Adrenal gland (tissue), 5 donors: ENCODE results near the gene SSH2.

ENCODE experiments used
- POLR2A ChIP-seq, 2 donors: fragments of 450-650 bp; IDR thresholded peaks; one replicate each; pipeline ENCODE4 v1.6.1; 2017; ENCODE audit warnings: antibody characterized with exemption in 2 of 2, mild to moderate bottlenecking in 2 of 2, moderate library complexity in 1 of 2
- TF ChIP-seq, protein P1 (sequence below), 6 experiments: fragments of 450-650 bp in 4 of 6; fragments of 200-600 bp in 2 of 6; sonication (generic) in 1 of 6; IDR thresholded peaks; 1 replicate in 5 of 6; 2 replicates in 1 of 6; pipeline versions ENCODE4 v1.5.1 to v1.8.0; 2016 to 2021; ENCODE audit warnings: antibody characterized with exemption in 6 of 6, mild to moderate bottlenecking in 2 of 6, moderate library complexity in 1 of 6
- donor health status: DM: no; HTN: no; CAD: no.

DNA sequence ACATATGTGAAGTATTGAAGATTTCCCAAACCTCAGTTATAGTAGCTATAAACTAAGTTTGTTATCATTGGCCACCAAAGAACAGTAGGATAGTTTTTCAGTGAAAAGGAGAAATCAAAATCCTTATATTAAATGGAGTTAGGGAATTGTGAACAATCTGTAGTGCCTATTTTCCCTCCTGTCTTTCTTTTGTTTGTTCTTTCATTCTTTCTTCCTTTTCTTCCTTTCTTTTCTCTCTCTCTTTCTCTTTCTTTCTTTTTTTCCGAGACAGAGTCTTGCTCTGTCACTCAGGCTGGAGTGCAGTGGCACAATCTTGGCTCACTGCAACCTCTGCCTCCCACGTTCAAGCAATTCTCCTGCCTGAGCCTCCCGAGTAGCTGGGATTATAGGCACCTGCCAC is 48.8 kb downstream of the SSH2 start:
- TF ChIP-seq, protein P1, sequence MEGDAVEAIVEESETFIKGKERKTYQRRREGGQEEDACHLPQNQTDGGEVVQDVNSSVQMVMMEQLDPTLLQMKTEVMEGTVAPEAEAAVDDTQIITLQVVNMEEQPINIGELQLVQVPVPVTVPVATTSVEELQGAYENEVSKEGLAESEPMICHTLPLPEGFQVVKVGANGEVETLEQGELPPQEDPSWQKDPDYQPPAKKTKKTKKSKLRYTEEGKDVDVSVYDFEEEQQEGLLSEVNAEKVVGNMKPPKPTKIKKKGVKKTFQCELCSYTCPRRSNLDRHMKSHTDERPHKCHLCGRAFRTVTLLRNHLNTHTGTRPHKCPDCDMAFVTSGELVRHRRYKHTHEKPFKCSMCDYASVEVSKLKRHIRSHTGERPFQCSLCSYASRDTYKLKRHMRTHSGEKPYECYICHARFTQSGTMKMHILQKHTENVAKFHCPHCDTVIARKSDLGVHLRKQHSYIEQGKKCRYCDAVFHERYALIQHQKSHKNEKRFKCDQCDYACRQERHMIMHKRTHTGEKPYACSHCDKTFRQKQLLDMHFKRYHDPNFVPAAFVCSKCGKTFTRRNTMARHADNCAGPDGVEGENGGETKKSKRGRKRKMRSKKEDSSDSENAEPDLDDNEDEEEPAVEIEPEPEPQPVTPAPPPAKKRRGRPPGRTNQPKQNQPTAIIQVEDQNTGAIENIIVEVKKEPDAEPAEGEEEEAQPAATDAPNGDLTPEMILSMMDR (IDR thresholded peaks at IDR 0.05) = no peak
- no peak for TF ChIP-seq POLR2A (IDR thresholded peaks at IDR 0.05)
